Tongue (tissue), 2 donors: Measurements from ENCODE around the gene DOCK6. TPM values are rescaled to one million over a fixed set of nuclear protein-coding genes. Genes with fewer than 3 reads are reported as not detected.
"Not testable (repeated sequence)": the region's sequence is repeated elsewhere in the genome, so short reads cannot be mapped to it uniquely, and the experiment has no call there.

Experiments
- DNase-seq: peaks from one replicate; pipeline ENCODE4 v3.0.0-alpha.2; 2015
- total RNA-seq: library from RNA; depleted of rRNA; stranded (reverse); fragments of >200 nt; gene quantifications from one replicate; pipeline ENCODE4 v1.2.3, GENCODE V29; 2014

The DOCK6 gene
- total RNA-seq, 1 donor from 2014 or later, result 23.2 TPM

GRCh38 chr19:11174336-11174735, 88.0 kb downstream of the DOCK6 start:
- no peak for DNase-seq

GRCh38 chr19:11173516-11174155, 88.7 kb downstream of the DOCK6 start:
- DNase-seq, result no peak

GRCh38 chr19:11172576-11172975, 89.7 kb downstream of the DOCK6 start:
- no peak for DNase-seq

GRCh38 chr19:11171144-11171543, 91.2 kb downstream of the DOCK6 start:
- no peak for DNase-seq

- DNase-seq, result no peak
These were observed 92.2 kb downstream of the DOCK6 start for GRCh38 chr19:11169896-11170678.

DNA sequence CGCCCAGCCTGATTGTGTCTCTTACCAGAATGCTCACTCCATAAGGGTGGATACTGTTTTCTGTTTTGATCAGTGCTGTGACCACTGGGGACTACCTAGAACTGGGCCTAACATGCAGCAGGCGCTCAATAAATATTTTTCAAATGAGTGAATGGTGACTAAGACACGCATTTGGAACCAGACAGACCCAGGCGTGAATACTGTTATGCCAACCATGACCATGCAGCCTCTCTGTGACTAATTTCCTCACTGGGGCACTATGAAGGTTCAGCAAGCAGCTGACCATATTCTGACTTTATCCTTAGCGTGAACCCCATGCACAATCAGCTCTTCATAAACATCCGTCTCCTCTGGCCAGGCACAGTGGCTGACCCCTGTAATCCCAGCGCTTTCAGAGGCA, 93.8 kb downstream of the DOCK6 start:
- no peak for DNase-seq

GRCh38 chr19:11166281-11167142, 95.8 kb downstream of the DOCK6 start:
- no peak for DNase-seq

DNA sequence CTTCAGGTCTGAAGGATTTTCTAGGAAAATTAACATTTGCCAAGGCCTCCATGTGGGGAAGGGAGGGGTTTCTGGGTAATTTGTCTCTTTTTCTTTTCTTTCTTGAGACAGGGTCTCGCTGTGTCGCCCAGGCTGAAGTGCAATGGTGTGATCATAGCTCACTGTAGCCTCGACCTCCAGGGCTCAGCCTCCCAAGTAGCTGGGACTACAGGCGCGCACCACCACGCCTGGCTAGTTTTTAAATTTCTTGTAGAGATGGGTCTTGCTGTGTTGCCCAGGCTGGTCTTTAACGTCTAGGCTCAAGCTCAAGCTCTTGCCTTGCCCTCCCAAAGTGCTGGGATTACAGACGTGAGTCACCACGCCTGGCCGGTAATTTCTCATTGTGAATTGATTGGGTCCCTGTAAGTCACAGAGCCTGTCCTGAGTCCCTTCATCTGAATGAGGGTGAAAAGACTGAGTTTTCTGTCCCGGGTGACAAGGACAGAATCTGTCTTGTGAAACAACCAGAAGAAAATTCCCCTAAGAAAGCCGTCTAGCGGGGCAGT, 96.8 kb downstream of the DOCK6 start:
- DNase-seq, result no peak

- peak; percentile 95 for DNase-seq
These were observed 97.4 kb downstream of the DOCK6 start for GRCh38 chr19:11164879-11165406.

DNA sequence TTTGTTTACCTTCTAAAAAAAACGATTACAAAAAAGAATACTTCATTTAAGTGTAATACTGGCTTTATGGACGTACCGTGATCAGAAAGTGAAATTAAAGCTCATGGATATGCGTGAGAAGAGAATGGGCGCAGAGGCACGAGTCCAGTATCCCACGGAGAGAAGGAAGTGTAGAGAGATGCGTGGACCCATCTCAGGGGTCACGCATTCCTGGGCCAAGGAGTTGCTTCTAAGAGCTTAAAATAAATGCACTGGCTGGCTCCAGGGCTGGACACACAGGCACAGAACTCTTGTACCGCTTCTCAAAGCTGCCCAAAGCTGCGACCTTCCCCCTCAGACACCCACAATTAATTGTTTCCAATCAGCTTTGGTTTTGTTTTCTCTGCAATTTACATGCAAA, 98.0 kb downstream of the DOCK6 start:
- no peak for DNase-seq

DNA sequence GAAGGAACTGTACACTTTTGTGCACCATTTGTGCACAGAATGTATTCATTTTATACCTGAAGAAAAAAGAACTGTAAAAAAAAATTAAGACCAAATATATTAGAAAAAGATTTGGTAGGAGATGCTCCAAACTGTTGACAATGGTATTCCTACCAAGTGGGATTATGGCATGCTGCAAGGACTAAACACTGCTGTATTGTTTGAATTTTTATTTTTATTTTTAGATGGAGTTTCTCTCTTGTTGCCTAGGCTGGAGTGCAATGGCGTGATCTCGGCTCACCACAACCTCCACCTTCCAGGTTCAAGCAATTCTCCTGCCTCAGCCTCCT, 101.9 kb downstream of the DOCK6 start:
- DNase-seq, result not testable (repeated sequence)

- DNase-seq, result no peak
These were observed 102.5 kb downstream of the DOCK6 start for GRCh38 chr19:11159598-11160439.

GRCh38 chr19:11155373-11156120, 106.8 kb downstream of the DOCK6 start, which contains the start of gene SPC24:
Gene SPC24 (minus strand): TSS chr19:11155782. CDS start chr19:11155776, 6 bp downstream.
- peak; percentile 99 for DNase-seq

GRCh38 chr19:11154683-11155047, 107.7 kb downstream of the DOCK6 start:
- no peak for DNase-seq

DNA sequence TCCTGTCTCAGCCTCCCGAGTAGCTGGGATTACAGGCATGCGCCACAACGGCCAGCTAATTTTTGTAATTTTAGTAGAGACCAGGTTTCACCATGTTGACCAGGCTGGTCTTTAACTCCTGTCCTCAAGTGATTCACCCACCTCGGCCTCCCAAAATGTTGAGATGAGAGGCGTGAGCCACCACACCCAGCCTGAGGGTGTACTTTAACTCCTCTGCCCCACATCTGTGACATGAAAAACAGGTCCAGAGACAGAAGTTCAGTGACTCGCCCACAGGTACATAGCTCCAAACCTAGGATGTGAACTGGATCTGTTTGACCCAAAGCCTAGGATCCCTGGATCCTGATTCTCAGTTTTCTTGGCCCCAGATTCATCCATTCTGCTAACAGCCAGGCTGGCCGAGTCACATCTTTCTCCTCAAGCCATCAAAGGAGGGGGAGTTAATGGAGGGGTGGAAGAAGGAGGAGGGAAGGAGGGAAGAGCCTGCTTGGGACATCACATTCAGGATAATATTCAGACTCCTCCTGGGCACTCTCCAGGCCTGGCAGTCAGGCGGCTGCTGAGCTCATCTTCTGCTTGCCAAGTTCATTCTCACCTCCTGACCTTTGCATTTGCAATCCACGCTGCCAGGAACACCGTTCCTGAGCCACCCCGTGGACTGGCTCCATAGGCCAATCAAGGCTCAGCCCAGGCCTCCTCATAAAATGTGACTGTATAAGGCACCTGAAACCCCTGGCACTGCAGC, 109.8 kb downstream of the DOCK6 start:
- no peak for DNase-seq

DNA sequence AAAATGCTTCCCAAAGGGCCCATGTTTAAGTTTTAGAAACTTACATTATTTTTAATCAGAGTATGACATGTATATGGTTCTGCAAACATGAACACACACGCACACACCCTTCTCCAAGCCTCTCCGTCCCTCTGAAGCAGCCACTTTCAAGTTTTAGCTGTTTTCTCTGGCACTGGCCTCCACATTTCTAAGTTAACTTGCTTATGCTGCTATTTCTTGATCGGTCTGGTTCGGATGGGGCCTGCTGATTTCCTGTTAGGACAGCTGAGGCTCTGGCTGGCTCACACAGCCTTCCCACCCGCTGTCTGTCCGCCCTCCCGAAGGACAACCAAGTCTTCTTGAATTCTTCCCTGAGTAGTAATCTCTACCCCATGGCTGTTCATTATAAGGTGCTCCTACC, 111.1 kb downstream of the DOCK6 start:
- peak; percentile 68 for DNase-seq
